Stimulated activated CD8-positive, alpha-beta memory T cell treated with anti-CD3 and anti-CD28 coated beads, Interleukin-4, amount 100 ng/mL, for 48 hours (primary cell): ENCODE data around the gene RFPL3.
A peak's percentile ranks its signal among the peaks of the same experiment; 100 is the strongest.
"Not testable (repeated sequence)": the region's sequence is repeated elsewhere in the genome, so short reads cannot be mapped to it uniquely, and the experiment has no call there.

Experiments used
- DNase-seq: peaks from one replicate; pipeline ENCODE4 v3.0.0-alpha.2; 2020

Gene RFPL3

DNA sequence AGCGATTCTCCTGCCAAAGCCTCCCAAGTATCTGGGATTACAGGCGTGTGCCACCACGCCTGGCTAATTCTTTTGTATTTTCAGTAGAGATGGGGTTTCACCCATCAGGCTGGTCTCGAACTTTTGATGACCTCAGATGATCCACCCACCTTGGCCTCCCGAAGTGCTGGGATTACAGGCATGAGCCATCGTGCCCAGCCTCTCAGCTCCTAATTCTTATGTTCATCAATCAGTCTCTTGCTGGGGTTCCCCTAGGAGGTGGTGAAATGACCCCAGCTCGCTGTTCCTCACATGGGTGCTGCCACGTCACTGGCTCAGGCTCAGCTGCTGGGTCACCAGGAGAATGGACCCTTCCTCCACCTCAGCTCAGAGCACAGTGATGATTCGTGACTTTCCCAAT, at the start of gene RFPL3:
RFPL3 (plus strand) TSS at position 301 of the 400 bp plus-strand sequence. CDS start 205 bp downstream, outside the sequence.
- DNase-seq = not testable (repeated sequence)

DNA sequence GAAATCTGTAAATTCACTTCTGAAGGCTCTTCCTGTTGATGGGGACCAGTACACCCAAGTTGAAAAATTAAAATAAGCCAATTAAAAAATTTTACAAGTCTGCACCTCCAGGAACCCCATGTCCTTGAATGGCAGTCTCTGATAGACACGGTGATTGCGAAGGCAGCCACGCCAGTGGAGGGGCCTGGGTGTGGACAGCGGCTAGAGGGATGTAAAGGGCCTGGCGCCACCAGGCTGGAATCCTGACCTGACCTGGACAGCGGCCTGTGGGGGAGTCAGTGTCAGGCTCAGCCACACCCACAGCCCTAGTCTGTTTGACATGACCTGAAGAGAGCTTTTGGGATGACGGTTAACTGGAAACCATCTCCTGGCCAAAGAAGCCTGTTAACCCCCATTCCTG, 49.5 kb upstream of the RFPL3 start:
- no peak for DNase-seq

DNA sequence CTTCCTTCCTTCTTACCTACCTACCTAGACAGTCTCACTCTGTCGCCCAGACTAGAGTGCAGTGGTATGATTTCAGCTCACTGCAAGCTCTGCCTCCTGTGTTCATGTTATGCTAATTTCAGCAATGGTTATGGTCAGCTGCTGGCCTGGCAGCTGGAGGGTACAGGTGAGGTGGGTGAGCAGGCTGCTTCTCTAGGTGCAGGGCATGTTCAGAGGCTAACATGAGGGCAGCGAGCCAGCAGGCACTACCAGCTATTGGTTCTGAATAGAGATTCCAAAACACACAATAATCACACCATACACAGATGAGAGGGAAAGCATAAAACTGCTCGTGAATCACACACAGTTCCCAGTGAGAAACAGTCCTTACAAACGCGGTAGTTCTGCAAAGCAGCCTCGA, 48.7 kb upstream of the RFPL3 start:
- DNase-seq = no peak

DNA sequence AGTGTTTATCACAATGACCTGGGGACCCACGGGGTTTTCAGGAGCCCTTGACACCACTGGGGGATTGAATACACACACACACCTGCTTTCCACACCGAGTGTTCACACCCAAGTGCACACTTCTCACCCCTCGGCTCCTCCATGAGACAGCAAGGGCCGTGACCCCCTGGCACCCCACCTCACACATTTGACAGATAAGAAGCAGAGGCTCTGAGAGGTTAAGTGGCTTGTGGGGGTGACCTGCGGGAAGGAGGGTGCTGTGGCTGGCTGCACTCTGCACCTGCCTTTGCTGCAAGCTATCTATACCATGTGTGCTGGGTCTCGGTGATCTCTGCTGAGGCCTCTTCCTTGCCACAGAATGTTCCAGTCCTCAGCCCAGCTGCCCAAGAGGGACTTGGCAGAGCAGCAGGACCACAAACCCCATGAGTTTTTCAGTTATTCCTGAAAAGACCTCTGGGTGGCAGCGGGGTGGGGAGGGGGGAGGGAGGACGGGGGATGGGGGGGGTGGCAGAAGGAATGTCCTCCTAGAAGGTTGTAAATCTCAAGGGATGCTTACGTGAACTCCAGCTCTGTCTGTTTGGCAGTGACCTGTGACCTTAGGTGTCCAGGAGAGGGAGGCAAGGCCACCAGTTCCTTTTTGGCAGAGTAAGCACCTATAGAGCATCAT, 47.9 kb upstream of the RFPL3 start:
- no peak for DNase-seq

DNA sequence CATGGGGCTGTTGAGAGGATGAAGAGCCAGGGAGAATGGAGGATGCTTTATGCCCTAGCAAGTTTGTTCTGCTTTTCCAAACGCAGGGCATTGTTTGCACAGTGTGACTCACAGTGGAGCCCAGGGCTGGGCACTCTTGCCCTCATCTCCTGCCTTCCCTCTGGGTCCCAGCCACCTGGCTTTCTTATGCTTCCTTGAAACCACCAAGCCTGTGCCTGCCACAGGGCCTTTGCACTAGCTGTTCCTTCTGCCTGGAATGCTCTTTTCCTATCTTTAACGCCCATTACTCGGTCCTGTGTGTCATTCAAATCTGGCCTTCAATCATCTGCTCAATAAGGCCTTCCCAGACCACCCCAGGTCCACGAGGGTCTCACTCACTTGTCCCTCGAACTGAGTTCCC, 46.9 kb upstream of the RFPL3 start:
- no peak for DNase-seq

DNA sequence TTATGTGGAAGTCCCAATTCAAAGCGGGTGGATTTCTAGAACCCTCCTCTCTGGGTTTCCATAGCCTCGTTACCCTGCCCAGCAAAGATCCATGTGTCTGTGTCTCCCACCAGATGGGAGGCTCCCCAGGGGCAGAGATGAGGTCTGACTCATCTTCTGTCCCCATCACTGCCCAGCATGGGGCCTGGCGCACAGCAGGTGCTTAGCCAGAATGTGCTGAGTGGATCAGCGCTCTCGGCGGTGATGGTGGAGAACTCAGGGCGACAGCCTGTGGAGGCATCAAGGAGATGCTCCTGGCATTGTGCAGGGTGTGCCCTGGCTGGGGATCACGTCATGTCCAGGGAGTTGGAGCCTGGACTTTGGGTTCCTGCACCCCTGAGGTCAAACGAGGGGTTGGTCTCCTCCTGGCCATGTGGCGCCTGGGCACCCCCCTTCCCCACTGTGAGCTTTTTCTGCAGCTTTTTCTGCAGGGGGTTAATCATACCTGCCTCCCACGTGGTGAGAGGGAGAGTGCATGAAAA, 46.1 kb upstream of the RFPL3 start:
- DNase-seq = no peak

DNA sequence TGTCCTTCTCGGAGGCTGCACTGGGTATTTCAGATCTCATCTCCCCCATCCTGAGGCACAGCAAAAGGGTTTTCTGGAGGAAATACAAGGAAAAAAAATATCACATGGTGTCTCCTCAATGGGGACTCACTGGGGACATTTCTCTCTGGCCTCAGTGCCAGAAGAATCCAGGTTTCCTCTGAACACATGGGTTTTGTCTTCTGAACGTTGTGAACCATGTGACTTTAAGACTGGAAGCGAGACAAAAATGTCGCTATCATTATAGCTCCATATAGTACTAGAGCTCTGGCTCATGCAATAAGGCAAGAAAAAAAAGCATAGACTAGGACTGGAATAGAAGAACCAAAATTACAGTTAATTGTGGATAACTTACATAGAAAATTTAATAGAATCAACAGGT, 44.9 kb upstream of the RFPL3 start:
- no peak for DNase-seq

DNA sequence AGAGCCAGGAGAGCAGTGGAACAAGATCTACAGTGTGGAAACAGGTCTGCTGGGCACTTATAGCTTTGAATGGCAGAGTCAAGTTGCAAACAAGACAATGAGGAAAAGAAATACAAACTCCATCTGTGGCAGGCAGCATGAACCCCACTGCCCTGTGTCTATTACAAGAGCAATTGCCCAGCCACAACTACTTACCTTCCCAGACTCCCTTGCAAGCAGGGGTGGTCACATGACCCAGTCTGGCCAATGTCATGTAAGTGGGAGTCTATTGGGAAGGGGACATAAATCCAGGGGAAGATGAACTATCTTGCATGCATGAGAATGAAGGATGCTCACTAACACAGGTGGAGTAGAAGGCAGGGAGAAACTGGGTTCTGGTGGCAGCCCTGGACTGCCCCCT, 44.1 kb upstream of the RFPL3 start:
- DNase-seq = no peak

DNA sequence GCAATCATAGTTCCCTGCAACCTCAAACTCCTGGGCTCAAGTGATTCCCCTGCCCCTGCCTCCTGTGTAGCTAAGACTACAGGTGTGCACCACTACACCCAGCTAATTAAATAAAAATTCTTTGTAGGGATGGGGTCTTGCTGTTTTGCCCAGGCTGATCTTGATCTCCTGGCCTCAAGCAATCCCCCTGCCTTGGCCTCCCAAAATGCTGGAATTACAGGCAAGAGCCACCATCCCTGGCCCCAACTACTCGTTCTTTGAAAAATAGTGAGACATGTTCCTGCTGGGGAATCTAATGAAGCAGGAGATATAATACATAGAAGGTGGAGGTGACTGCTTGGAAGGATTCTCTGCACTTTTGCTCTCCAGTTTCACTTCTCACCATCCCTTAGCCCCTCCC, 40.1 kb upstream of the RFPL3 start:
- no peak for DNase-seq

DNA sequence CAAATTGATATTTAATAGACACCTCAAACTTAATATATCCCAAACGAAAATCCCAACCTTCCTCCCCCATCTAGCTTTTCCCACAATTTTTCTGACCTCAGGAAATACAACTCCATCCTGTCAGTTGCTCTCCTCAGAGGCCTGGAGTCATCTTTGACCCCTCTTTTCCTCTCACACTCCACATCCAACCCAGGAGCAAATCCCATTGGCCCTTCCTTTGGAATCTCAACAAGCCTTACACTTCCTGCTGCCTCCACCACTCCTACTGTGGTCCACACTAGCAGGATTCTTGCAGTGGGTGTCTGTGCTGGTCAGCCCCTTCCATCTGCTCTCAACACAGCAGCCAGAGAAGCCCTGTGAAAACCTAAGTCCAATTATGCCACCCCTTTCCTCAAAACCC, 39.3 kb upstream of the RFPL3 start:
- no peak for DNase-seq

DNA sequence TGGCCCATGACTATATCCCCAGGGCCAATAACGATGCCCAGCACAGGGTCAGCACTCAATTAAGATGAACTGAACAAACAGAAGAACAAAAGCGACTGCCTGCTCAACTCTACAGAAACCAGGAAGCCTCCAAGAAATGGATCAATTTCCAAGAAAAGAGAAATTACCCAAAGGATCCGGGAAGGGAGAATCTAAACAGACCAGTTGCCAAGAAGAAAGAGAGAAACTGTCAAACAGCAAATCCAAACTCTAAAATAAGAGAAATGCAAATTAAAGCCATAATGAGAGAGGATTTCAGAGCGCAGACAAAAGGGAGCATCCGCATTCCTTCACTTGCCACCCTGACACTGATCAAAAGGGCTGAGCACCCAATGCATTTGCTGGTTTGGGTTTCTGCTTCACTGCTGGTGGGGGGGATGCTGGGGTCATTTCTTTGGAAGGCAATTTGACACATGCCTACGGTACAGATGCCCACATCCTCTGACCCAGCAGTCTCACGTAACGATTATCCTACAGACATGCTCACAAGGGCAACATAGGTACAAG, 37.7 kb upstream of the RFPL3 start:
- DNase-seq = no peak

DNA sequence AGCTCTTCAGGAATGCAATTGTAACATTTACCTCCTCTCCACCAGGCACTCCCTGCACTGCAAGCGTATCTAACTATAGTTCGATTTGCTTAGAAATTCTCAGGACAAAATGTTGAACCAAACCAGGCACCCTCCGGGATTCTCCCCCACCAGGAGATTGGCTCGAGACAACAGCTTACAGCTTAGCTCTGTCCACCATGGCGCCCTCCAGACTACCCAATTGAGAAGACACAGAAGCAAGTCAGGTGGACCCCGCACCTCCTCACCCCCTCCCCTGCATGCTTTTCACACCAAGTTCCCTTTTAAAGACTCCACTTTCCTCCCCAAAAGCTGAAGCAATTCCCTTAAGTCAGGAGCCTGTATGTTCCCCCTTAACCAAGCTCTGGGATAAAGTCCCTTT, 34.7 kb upstream of the RFPL3 start:
- DNase-seq = no peak

DNA sequence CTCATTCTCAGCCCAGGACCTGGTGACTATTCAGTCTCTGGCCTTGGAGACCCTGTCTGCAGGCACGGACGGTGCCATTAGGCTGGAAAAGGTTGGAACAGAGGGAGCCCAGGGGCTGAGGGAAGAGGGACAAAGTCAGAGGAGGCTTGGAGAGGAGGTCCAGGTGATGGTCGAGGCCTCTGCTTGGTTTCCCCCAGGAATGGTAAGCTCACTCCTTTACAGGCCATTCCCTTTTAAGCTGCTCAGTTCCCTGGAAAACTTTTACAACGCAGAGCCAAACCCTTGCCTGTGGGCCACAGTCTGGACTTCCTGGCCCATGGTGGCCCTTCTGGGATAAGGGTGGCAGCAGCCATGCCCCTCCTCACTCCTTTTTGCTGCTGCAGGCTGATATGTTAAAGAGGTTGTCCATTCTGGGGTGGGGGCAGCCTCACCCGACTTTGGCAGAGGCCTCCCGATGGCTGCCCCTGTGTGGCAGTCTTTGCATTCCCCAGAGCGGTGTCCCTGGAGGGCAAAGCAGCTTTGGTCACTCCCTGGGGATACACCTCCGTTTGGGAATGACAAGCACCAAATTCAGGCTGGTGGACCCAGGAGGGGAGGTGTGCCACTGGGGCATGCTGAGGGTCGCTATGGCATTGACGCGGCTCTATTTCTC, 34.0 kb upstream of the RFPL3 start:
- DNase-seq = no peak

DNA sequence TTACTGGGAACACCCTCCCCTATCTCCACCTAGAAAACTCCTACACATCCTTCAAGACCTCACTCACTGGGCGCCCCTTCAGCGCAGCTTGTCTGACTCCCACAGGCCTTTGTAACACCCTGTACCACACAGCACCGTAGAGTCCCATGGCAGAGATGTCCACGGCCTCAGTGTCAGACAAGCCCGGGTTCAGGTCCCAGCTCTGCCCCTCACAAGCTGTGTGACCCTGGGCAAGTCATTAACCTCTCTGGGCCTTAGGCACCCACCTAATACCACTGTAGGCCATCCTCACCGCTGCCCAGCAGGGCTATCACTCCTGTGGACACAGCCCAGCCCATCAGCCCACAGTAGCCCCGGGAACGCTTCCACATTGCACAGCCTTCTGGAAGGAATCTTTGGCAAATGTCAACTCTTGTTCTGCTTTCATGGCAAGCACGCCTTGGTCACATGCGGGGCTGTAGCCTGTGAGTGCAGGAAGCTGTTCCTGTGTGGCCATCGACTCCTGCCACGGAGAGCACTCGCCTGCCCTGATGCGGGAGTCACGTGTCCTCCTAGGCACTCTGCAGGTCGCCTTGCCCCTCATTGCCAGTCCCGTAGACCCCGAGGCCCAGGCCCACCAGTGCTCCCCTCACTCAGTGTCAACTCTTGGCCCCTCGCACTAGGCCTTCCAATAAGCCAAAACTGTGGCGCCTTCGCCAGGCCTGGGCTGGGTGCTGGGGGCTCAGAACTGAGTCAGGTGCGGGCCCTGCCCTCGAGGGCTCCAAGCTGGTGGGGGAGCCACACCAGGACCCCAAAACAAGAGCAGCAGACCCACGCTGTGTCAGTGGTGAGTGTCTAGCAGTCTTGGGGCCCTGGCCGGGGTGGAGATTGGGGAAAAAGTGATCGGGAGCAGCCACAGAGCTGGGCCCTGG, 32.9 kb upstream of the RFPL3 start:
- no peak for DNase-seq

DNA sequence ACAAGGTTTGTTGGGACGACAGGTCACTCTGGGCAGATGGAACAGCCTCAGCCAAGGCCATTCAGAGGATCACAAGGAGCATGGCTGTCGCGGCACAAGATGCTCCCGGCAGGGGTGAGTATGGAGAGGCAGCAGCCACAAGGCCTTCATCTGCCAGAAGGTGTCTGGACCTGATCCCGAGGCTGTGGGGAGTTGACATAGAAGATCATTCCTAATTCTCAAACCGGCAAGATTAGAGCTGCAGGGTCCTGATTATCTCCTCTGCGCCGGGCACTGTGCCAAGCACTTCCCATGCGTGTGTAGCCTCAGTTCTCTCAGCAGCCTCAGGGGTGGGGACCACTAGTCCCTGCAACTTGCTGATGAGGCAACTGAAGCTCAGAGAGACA, 32.3 kb upstream of the RFPL3 start:
- no peak for DNase-seq

DNA sequence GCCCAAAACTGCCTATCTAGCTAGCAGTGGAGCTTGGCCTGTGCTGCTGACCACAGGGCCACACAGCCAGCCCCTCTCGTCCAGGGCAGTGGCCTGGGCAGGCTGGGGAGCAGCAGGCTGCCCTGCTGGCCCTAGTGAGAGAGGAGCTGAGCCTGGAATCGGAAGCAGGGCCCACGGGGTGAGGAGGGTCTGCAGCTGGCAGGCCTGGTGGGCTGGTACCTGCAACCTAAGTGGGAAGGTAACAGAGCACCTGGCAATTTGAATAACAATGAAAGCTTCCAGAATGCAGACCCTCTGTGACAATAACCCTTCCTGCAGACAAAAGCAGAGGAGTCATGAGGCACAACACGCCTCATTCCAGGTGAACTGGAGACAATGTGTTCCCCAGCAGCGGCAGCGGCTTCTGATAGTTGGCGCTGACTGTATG, 31.8 kb upstream of the RFPL3 start:
- no peak for DNase-seq

DNA sequence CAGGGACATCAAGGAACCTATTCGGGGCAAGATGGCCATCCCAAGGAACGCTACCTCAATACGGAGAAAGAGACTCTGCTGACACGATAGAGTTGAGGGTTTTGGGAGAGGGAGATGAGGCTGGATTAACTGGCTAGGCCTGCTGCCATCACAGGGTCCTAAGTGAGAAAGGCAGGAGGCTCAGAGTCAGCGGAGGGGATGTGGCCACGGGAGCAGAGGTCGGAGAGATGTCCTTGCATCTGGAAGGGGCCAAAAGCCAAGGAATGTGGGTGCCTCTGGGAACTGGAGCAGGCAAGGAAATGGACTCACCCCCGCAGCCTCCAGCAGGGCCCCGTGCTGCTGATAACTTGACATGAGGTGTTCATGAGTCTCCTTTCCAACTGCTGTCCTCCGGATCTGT, 31.0 kb upstream of the RFPL3 start:
- no peak for DNase-seq

DNA sequence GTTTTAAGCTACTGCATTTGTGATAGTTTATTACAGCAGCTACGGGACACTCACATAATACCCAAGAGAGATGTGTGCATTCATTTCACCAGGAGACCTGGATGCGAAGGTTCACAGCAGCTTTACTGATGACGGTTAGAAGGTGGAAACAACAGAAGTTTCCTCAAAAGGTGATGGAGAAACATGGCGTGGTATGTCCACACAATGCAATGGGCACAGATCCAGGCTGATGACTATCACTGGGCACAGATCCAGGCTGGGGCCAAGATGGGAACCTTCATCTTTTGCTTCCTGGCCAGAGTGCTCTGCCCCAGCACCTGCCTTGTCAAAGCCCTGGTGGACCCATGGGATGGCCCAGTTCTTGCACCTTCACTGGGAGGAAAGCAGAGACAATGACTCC, 30.6 kb upstream of the RFPL3 start:
- no peak for DNase-seq

DNA sequence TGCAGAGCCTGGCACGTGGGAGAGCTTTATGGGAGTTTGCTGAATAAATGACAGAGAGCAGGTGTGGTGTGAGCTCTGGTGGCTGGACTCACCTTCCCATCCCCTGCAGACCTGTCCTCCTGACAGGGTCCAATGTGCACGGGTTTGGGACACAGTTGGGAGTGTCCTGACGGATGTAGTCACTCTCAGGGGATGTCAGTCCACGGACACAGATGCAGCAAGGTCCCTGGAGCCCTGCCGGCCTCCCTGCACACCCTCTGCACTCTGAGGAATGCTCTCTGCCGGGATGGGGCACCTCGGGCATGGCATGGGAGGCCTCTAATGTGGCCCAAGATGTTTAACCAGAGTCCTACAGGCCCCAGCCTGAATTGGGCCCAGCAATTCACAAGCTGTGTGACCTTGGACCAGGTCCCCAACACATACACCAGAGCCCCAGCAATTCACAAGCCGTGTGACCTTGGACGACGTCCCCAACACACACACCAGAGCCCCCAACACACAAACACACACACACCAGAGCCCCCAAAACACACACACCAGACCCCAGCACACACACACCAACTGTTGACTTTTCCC, 30.0 kb upstream of the RFPL3 start:
- no peak for DNase-seq

DNA sequence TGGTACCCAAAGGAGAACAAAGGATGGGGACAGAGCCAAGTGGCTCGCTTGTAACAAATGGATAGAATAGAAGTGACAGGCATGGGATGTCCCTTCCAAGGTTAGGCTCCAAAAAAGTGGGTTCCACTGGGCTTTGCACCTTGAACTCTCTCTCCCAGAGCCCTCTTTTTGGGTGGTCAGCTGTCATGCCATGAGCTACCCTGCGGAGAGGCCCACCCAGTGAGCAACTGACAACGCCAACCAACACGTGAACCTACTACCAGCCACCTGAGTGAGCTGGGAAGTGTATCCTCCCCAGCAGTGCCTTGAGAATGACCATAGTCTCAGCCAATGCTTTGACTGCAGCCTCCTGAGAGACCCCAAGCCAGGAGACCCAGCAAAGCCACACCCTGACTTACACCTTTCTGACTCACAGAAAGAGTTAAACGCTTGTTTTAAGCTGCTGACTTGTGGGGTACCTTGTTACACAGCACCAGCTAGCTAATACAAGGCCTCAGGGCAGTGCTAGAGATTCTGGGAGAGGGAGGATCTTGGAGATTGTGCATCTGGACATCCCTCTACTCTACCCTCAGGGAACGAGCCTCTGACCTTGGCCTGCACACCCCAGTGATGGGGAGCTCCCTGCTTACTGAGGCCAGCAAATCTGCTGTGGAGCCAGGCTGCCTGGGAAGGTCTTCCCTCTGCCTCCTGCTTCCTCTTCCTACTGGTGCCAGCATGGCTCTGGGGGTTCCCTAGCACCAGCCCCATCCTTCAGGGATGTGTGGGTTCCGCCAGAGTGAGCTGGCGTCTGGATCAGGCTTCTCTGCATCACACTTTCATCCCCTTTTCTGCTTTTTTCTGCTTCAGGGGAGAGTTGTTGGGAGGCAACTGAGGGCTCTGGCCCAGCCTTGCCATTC, 29.1 kb upstream of the RFPL3 start:
- DNase-seq = peak; percentile 9

DNA sequence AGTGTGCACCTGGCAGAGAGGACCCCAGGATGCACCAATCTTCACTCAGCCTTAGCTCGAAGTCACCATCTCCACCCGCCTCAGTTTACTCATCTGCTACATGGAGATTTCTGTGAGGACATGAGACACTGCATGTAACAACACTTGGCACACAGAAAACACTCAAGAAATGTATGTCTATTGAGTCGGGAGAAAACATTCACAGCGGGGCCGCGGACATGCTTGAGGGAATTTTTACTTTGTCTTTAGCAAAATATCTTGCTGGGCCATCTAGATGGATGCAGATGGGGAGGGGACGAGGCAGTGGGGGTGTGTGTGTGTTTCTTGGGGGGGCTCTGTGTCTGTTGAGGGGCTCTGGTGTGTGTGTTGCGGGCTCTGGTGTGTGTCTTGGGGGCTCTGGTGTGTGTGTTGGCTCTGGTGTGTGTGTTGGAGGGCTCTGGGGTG, 28.4 kb upstream of the RFPL3 start:
- DNase-seq = no peak
